ENCODE results near the gene DYRK1A.

DYRK1A gene

GRCh38 chr21:37375866-37376574 lies 9.4 kb downstream of the DYRK1A start:
- no peak for TF ChIP-seq CTCF (IDR thresholded peaks at IDR 0.05; ENCODE audit: low read depth, low read length, missing control alignments)
- no peak overlapping the region for H3K4me3 ChIP-seq (replicated peaks; ENCODE audit: low read depth, low read length)
- no peak for DNase-seq (ENCODE audit: extremely low read depth, low read depth)

- no peak overlapping the region for H3K4me3 ChIP-seq (replicated peaks; ENCODE audit: low read depth, low read length)
- DNase-seq (ENCODE audit: extremely low read depth, low read depth): no peak
- TF ChIP-seq CTCF (IDR thresholded peaks at IDR 0.05; ENCODE audit: low read depth, low read length, missing control alignments): no peak
Measured at GRCh38 chr21:37378700-37379139, 12.1 kb downstream of the DYRK1A start.

GRCh38 chr21:37380349-37381323 lies 14.1 kb downstream of the DYRK1A start:
- DNase-seq (ENCODE audit: extremely low read depth, low read depth): no peak
- H3K4me3 ChIP-seq (replicated peaks; ENCODE audit: low read depth, low read length): no peak overlapping the region
- no peak for TF ChIP-seq CTCF (IDR thresholded peaks at IDR 0.05; ENCODE audit: low read depth, low read length, missing control alignments)

- no peak for DNase-seq (ENCODE audit: extremely low read depth, low read depth)
- no peak overlapping the region for H3K4me3 ChIP-seq (replicated peaks; ENCODE audit: low read depth, low read length)
- no peak for TF ChIP-seq CTCF (IDR thresholded peaks at IDR 0.05; ENCODE audit: low read depth, low read length, missing control alignments)
Measured at GRCh38 chr21:37381883-37382585, 15.5 kb downstream of the DYRK1A start.

- no peak overlapping the region for H3K4me3 ChIP-seq (replicated peaks; ENCODE audit: low read depth, low read length)
- DNase-seq (ENCODE audit: extremely low read depth, low read depth): no peak
- no peak for TF ChIP-seq CTCF (IDR thresholded peaks at IDR 0.05; ENCODE audit: low read depth, low read length, missing control alignments)
Measured at GRCh38 chr21:37383086-37383485, 16.5 kb downstream of the DYRK1A start.

GRCh38 chr21:37383784-37384311 lies 17.3 kb downstream of the DYRK1A start:
- no peak for DNase-seq (ENCODE audit: extremely low read depth, low read depth)
- no peak overlapping the region for H3K4me3 ChIP-seq (replicated peaks; ENCODE audit: low read depth, low read length)
- TF ChIP-seq CTCF (IDR thresholded peaks at IDR 0.05; ENCODE audit: low read depth, low read length, missing control alignments): no peak
